OCI-LY3 (cell line): ENCODE data around the gene SLFN12.
"Not testable (repeated sequence)": the region's sequence is repeated elsewhere in the genome, so short reads cannot be mapped to it uniquely, and the experiment has no call there.

ENCODE experiments used
- H2AFZ ChIP-seq: fragments of 200-600, 300-600 bp; shearing (Covaris generic); 2 replicates; pipeline ENCODE4 v1.6.0; 2014; ENCODE audit warnings: antibody characterized with exemption, low read depth, low read length
- H3K27ac ChIP-seq: fragments of 200-600, 300-600 bp; sonication (generic); 2 replicates; pipeline ENCODE4 v1.5.1; 2014; ENCODE audit warnings: mild to moderate bottlenecking, low read length, moderate library complexity, mixed read lengths
- H3K27me3 ChIP-seq: fragments of 200-600, 300-600 bp; sonication (generic); 2 replicates; pipeline ENCODE4 v1.6.1; 2014; ENCODE audit warnings: low read depth, low read length, mixed read lengths
- H3K36me3 ChIP-seq: fragments of 200-600, 300-600 bp; sonication (generic); replicated peaks from 2 replicates; pipeline ENCODE3; 2014; ENCODE audit warnings: low read depth, low read length, mixed read lengths
- H3K4me1 ChIP-seq: fragments of 300-600, 200-600 bp; sonication (generic); 2 replicates; pipeline ENCODE4 v1.6.1; 2014; ENCODE audit warnings: low read length, mixed read lengths
- H3K4me2 ChIP-seq: fragments of 200-600, 300-600 bp; sonication (generic); 2 replicates; pipeline ENCODE4 v1.6.1; 2014; ENCODE audit warnings: low read length, mixed read lengths
- H3K4me3 ChIP-seq: fragments of 300-600, 200-600 bp; sonication (generic); 2 replicates; pipeline ENCODE4 v1.5.1; 2014; ENCODE audit warnings: antibody characterized with exemption, mild to moderate bottlenecking, low read length, moderate library complexity
- H3K79me2 ChIP-seq: fragments of 300-600, 200-600 bp; shearing (Covaris generic); 2 replicates; pipeline ENCODE4 v1.6.1; 2014; ENCODE audit warnings: mild to moderate bottlenecking, low read length, mixed read lengths
- H3K9ac ChIP-seq: fragments of 300-600, 200-600 bp; shearing (Covaris generic); 2 replicates; pipeline ENCODE4 v1.6.0; 2014; ENCODE audit warnings: mild to moderate bottlenecking, low read length, moderate library complexity
- H3K9me3 ChIP-seq: fragments of 200-600, 300-600 bp; shearing (Covaris generic); 2 replicates; pipeline ENCODE4 v1.6.1; 2014; ENCODE audit warnings: low read length, mixed read lengths; ENCODE audit not compliant: insufficient read depth
- H4K20me1 ChIP-seq: fragments of 200-600, 300-600 bp; sonication (generic); 2 replicates; pipeline ENCODE4 v1.6.1; 2016; ENCODE audit warnings: low read length, mixed read lengths; ENCODE audit not compliant: insufficient read depth
- EZH2phosphoT487 ChIP-seq: fragments of 200-600 bp; shearing (Covaris generic); IDR thresholded peaks from 2 replicates; pipeline ENCODE4 v1.6.1; 2018; ENCODE audit warnings: antibody characterized with exemption, mixed run types, low read depth
- TF ChIP-seq, protein P1 (sequence below): fragments of 200-600, 300-600 bp; sonication (generic); IDR thresholded peaks from 2 replicates; pipeline ENCODE4 v1.5.1; 2014; ENCODE audit warnings: antibody characterized with exemption, low read length, low read depth

The SLFN12 gene

GRCh38 chr17:35414247-35414646, 18.1 kb downstream of the SLFN12 start:
- Histone ChIP-seq H2AFZ (no peak overlapping the region), H3K4me2 (no peak overlapping the region), H3K9me3 (no peaks in the 10 kb centered on the region), H3K36me3 (no peaks in the 10 kb centered on the region), H3K4me1 (peaks cover 23% of the 10 kb centered on the region), H4K20me1 (no peaks in the 10 kb centered on the region), H3K9ac (no peak overlapping the region), H3K79me2 (no peaks in the 10 kb centered on the region), H3K27me3 (no peaks in the 10 kb centered on the region), H3K4me3 (no peak overlapping the region), H3K27ac (no peak overlapping the region)
- no peak for TF ChIP-seq EZH2phosphoT487
- TF ChIP-seq, protein P1, sequence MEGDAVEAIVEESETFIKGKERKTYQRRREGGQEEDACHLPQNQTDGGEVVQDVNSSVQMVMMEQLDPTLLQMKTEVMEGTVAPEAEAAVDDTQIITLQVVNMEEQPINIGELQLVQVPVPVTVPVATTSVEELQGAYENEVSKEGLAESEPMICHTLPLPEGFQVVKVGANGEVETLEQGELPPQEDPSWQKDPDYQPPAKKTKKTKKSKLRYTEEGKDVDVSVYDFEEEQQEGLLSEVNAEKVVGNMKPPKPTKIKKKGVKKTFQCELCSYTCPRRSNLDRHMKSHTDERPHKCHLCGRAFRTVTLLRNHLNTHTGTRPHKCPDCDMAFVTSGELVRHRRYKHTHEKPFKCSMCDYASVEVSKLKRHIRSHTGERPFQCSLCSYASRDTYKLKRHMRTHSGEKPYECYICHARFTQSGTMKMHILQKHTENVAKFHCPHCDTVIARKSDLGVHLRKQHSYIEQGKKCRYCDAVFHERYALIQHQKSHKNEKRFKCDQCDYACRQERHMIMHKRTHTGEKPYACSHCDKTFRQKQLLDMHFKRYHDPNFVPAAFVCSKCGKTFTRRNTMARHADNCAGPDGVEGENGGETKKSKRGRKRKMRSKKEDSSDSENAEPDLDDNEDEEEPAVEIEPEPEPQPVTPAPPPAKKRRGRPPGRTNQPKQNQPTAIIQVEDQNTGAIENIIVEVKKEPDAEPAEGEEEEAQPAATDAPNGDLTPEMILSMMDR = no peak

DNA sequence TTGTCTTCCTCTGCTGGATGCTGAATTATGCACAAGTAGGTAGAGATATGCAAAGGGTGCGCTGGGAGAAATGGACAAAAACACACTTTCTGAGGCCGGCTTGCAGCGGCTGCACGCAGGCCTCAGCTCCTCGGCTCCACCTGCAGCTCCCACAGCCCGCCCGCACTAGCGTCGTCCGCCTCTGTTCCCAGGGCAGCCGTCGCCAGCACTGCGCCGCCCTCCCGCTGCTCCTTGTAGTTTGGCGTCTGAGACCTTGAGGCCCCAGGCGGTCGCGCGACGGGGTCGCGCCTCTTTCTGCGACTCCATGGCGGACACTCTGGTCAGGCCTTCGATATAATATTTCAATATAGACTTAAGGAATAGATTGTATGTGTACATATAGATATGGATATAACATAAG, 24.8 kb downstream of the SLFN12 start:
- Histone ChIP-seq H3K9me3 (no peaks in the 10 kb centered on the region), H4K20me1 (no peaks in the 10 kb centered on the region), H3K79me2 (no peaks in the 10 kb centered on the region), H3K9ac (no peak overlapping the region), H3K4me3 (no peak overlapping the region), H2AFZ (no peak overlapping the region), H3K36me3 (no peaks in the 10 kb centered on the region), H3K27ac (no peak overlapping the region), H3K4me1 (peaks cover 34% of the 10 kb centered on the region), H3K27me3 (no peaks in the 10 kb centered on the region), H3K4me2 (no peak overlapping the region)
- TF ChIP-seq, protein P1 = no peak
- TF ChIP-seq EZH2phosphoT487 = no peak

- H3K79me2 ChIP-seq = no peaks in the 10 kb centered on the region
- H3K9me3 ChIP-seq = no peaks in the 10 kb centered on the region
- H3K27ac ChIP-seq = no peak overlapping the region
- H3K4me3 ChIP-seq = no peak overlapping the region
- H4K20me1 ChIP-seq = no peaks in the 10 kb centered on the region
- H3K9ac ChIP-seq = no peak overlapping the region
- no peak overlapping the region for H3K4me2 ChIP-seq
- H2AFZ ChIP-seq = no peak overlapping the region
- no peaks in the 10 kb centered on the region for H3K27me3 ChIP-seq
- no peaks in the 10 kb centered on the region for H3K36me3 ChIP-seq
- no peak for TF ChIP-seq EZH2phosphoT487
- TF ChIP-seq, protein P1 = no peak
- H3K4me1 ChIP-seq = peaks cover 38% of the 10 kb centered on the region
Observed at GRCh38 chr17:35406568-35406967, 25.7 kb downstream of the SLFN12 start.

GRCh38 chr17:35404360-35404759, 27.9 kb downstream of the SLFN12 start:
- Histone ChIP-seq H3K4me3 (peak overlapping the region; percentile 38), H3K27me3 (no peaks in the 10 kb centered on the region), H3K9me3 (no peaks in the 10 kb centered on the region), H3K27ac (peak overlapping the region; percentile 92), H2AFZ (peak overlapping the region; percentile 17), H3K4me2 (peak overlapping the region; percentile 63), H4K20me1 (no peaks in the 10 kb centered on the region), H3K4me1 (peaks cover 38% of the 10 kb centered on the region), H3K9ac (peak overlapping the region; percentile 59), H3K36me3 (no peaks in the 10 kb centered on the region), H3K79me2 (no peaks in the 10 kb centered on the region)
- no peak for TF ChIP-seq EZH2phosphoT487
- TF ChIP-seq, protein P1 = no peak

DNA sequence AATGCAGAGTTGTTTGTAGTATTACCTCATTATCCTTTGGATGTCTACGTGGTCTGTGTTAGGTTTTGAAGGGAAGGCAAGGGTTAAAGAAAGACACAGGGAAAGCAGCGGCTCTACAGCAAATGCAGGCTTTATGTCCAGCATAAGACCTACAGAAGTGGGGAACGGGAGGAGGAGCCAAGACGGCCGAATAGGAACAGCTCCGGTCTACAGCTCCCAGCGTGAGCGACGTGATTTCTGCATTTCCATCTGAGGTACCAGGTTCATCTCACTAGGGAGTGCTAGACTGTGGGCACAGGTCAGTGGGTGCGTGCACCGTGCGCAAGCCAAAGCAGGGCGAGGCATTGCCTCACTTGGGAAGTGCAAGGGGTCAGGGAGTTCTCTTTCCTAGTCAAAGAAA, 38.5 kb downstream of the SLFN12 start:
- not testable (repeated sequence) for H3K4me1 ChIP-seq, H3K4me3 ChIP-seq, H3K4me2 ChIP-seq, H3K27me3 ChIP-seq, H3K9ac ChIP-seq, H2AFZ ChIP-seq, H3K36me3 ChIP-seq, H3K79me2 ChIP-seq, H4K20me1 ChIP-seq, H3K27ac ChIP-seq, H3K9me3 ChIP-seq
